NCI-H510A (cell line): ENCODE data around the gene SZRD1.

Source experiments
- DNase-seq: peaks from one replicate; lab custom pipeline; 2025; lab: John Stamatoyannopoulos, UW

SZRD1 gene

DNA sequence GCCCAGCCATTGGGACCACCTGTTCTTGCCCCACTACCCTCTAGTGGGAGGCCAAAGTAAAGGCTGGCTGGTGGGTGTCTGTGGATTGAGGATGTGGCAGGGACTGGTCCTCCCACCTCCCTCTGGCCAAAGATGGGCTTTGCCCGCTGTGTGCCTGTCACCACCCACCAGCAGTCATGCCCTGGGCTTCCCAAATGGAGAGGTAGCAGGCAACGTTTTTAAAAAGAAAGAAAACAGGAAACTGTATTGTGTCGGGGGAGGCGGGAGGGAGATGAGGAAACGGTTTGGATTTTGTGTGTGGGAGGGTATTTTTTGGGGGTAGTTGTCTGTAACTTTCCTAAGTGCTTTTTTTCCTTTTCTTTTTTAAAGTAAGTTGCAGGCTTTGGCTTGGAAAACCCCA is 30.1 kb downstream of the SZRD1 start:
- no peak for DNase-seq

DNA sequence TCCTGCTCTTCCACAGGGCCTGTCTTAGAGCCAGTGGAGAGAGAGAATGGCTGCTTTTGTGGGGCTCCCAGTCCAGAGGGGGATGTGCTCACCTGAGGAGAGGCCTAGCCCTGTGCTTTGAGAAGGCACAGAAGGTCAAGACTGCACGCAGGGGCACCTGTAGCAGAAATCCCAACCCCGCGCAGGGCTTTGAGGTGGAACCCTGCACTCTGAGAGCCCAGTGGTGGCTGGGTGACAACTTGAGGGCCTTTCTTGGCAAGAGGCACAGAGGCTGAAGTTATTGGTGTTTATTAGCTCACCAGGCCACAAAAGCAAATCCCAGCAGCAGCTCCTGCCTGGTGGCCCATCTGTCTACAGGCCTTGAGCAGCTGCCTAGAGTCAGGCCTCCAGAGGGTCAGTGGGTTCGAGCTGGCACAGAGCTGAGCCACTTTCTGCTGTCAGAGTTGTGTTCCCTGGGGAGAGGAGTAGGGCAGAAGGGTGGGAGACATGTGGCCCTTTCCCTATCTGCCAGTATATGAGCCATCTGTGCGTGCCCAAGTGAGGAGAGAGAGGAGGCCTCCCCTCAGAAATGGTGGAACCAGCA is 31.4 kb downstream of the SZRD1 start:
- no peak for DNase-seq

DNA sequence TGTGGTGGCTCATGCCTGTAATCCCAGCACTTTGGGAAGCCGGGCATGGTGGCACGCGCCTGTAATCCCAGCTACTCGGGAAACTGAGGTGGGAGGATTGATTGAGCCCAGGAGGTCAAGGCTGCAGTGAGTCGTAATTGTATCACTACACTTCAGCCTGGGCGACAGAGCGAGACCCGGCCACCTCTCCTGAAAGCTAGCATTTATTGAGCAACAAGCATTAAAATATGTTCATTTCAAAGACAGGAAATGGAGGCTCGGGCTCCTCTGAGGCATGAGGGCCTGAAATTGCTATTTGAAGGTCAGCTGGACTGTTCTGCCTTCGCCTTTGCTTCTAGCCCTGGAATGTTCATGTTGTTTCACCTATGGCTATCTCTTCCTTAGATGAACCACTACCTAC is 35.7 kb downstream of the SZRD1 start:
- DNase-seq: no peak

DNA sequence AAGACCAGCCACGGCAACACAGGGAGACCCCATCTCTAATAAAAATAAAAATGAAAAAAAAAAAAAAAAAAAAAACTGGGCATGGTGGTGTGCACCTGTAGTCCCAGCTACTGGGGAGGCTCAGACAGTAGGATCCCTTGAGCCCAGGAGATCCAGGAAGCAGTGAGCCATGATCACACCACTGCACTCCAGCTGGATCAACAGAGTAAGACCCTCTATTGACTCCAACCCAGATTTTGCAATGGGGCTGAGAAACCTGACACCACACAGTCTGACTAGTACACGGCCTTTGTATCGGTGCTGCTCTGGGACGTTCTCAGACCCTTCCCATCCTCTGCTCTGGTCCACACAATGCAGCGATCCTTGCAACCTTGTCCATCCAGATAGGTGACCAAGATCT is 38.4 kb downstream of the SZRD1 start:
- DNase-seq: no peak

DNA sequence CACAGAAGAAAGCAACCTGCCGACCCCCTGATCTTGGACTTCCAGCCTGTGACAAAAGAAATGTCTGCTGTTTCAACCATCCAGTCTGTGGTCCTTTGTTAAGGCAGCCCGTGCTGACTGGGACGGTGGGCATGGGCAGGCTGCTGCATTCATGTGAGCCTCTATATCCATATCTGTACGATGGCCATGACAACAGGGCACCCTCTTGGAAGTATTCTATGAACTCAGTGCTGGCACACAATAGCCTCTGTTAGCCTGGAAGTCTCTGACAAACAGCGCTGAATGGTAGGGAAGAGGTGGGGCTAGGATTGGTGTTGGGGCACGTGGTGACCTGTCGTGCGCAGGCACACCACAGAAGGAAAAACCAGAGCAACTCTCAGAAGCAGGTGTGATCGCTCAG is 39.8 kb downstream of the SZRD1 start:
- DNase-seq: no peak

DNA sequence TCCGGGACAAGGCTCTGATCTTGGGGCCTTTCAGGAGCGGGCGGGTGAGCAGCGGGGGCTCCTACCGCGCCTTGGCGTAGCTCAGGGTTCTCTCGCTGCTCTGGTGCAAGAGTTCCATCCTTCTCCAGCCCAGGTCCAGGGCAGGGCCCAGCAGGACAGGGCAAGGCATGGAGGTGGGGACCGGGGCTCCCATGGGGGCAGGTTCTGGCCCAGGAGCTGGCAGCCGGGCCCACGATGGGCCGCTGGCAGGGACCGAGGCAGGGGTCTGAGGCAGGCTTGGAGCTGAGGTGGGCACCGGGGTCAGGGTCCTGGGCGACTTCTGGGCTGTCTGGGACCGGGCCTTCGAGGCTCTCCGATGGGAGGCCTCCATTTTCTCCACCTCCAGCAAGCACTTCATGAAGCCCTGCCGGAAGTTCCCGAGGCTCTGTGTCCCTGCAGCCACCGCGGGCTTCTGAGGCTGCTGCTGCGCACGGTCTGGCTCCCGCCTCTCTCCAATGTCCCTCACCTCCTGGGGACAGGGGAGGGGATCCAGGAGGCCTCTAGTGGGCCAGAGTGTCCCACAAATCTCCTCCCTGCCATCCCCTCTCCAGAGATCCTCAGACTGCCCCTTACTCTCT is 42.6 kb downstream of the SZRD1 start:
- DNase-seq: no peak

DNA sequence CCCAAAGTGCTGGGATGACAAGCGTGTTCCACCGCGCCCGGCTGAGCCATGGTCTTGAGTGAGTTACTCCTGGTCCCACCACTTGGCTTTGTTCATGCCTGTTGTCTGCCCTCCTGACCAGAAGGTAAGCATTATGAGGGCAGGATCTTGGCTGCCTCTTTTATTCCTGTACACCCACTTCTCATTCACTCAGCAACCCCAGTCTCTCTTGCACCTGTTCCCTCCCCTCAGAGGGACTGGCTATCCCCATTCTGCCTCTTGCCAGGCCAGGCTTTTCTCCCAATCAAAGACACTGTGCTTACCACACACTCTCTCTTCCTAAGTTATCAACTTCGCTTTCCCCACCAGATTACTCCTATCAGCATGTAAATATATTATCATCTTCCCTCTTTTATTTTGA is 43.8 kb downstream of the SZRD1 start:
- no peak for DNase-seq

DNA sequence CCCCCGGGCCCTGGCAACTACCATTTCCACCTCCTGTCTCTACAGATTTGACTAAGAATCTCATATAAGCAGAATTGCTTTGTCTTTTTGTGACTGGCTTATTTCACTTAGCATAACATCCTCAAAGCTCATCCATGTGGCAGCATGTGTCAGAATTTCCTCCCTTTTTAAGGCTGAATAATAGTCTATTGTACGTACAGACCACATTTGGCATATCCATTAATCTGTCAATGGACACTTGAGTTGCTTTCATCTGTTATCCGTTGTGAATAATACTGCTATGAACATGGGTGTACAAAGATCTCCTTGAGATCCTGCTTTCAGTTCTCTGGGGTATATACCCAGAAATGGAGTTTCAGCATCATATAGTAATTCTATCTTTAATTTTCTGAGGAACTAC is 46.1 kb downstream of the SZRD1 start:
- DNase-seq: no peak

DNA sequence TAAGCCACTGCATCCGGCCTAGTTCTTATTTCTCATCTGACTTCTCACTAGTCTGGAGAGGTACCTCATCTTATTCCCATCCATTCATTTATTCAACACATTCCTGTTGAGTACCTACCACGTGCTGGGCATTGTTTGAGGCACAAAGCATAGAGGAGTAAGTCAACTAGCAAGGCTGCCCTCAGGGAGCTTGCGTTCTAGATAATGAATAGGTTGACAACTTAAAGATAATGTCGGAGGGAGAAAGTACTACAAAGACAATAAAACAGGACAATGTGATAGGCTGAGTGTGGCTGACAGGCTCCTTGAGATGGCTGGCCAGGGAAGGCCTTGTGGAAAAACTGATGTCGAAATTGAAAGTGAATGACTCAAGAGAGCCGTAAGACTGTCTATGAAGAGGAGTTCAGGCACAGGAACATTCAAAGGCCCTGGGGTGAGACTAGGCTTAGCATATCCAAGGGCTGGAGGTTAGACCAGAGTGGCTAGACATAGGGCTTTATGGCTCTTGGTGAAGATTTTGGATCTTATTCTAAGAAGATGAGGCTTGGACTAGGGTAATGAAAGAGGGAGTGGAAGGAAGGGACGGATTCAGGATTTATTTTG is 51.9 kb downstream of the SZRD1 start:
- DNase-seq: no peak

DNA sequence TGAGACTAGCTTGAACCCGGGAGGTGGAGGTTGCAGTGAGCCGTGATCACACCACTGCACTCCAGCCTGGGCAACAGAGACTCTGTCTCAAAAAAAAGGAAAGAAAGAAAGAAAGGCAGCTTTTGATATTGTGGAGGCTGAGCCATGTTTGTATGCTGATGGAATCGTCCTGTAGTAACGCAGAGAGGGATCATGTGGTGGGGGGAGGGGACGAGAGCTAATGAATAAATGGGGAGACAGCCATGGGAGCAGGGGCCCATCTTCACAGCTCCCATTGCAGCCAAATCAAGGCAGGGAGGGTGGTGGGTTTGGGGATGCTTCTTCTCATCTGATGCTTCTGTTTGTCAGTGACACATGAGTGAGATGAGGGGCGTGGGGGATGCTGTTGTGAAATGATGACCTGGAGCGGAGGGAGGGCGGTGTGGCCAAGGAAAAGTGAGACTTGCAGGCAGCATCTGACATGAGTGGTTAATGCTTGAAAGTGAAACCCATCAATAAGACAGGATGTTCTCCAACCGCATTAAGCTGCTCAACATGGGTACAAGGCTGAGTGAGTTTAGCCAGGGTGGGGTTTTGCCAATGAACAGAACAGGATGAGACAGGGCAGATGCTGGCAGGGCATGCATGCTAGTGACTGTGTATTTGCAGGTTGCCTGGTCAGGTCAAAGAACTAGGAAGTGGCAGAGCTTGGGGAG is 53.5 kb downstream of the SZRD1 start:
- DNase-seq: no peak

DNA sequence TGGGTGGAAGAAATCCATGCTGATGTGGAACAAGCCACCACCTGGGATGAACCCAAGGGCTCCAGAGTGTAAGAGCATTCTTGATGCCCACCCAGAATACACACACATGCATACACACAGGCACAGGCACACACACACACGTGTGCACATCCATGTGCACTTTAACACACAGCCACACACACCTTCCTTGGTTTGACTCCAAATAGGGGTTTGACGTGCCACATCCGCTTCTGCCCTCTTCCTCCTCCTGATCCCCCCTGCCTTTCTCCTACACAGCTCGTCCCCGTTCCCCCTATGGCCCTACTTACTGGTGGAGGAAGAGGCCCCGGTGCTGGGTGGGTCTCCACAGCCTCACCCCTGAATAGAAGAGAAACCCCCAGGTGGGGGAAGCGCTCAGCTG is 54.2 kb downstream of the SZRD1 start:
- DNase-seq: no peak

DNA sequence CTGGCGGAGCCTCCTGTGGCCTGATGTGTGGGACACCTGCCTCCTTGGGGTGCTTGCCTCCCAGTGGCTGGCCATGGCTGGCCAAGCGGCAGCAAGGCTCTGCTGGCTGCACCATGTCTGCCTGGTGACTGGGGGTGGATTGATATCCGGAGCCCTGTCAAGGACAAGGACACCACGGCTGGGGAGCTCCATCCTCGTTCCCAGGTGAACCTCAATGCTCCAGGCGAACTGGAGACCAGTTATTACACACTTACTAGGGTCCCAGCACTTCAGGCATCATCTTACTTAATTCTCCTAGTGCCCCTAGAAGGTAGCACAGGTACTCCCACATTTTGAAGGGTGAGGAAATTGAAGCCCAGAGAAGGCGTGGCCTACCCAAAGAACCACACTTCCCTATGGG is 55.0 kb downstream of the SZRD1 start:
- DNase-seq: no peak

DNA sequence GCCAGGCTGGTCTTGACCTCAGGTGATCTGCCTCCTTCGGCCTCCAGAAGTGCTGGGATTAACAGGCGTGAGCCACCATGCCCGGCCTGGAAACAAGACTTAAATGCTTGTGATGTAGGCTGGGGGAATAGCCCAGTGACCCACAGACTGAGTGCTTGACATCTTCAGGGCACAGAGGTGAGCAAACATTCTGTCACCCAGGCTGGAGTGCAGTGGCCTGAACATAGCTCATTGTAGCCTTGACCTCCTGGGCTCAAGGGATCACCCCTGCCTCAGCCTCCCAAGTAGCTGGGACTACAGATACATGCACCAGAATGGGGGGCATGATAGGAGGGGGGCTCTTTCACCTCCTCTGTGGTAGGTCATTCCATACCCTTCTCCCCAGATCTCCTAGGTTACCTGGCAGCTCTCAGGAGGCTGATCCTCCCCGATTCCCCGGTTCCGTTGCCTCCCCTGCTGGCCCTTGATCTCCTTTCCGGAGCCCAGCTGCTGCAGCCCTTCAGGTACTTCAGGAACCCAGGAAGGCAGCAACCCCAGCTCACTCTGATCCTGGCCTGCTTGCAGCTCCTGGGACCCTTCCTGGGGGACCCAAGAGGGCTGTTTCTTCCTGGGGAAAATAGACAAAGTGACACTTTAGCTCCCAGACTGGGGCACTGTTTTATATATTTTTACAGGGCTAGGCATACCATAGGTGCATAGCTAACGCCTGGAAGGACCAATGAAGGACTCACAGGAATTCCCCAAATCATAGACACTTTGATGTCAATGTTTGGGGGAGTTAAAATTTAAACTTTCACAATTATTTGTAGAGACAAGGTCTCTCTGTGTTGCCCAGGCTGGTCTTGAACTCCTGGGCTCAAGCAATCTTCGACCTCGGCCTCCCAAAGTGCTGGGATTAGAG is 58.3 kb downstream of the SZRD1 start:
- DNase-seq: no peak

DNA sequence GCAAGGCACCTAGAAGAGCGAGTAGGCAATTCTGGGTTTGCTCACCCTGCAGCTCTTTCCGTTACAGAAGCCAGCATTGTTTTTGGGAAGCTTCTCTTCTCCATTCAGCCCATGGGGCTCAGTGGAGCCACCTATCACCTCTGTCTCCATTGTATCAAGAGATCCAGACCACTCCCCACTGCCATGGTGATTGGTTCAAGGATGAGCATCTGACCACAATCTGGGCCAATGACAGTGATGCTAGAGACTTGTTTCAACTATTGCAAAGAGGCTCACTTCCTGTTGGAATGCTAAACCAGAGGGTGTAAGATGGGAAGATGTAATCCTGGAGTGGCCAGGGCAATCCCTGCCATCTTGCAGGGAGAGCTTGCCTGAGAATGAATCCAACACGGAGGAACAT is 63.6 kb downstream of the SZRD1 start:
- DNase-seq: peak; percentile 15

DNA sequence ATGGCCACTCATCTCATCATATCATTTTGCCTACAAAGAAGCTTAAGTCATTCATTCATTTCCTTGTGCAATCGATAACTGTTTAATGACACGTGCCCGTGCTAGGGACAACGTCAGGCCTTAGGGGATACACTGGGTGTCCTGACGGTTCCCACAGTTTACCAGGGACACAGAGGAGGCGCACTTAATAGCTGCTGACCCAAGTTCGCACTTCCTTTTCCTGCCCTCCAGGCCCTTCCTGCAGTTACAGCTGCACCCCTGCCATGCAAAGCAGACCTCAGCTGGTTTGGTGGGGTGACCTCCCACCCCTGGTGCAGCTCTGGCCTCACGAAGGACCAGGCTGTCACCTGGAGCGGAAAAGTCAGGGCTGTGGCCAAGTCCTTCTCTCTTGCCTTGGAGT is 66.0 kb downstream of the SZRD1 start:
- no peak for DNase-seq

DNA sequence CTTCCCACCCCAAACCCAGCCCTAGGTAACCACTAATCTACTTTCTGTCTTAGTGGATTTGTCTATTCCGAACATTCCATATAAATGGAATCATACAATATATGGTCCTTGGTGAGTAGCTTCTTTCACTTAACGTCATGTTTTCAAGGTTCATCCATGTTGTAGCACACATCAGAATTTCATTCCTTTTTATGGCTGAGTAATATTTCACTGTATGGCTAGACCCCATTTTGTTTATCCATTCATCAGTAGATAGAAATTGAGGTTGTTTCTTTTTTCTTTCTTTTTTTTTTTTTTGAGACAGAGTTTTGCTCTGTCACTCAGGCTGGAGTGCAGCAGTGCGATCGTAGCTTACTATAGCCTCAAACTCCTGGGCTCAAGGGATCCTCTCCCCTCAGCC is 67.0 kb downstream of the SZRD1 start:
- no peak for DNase-seq

DNA sequence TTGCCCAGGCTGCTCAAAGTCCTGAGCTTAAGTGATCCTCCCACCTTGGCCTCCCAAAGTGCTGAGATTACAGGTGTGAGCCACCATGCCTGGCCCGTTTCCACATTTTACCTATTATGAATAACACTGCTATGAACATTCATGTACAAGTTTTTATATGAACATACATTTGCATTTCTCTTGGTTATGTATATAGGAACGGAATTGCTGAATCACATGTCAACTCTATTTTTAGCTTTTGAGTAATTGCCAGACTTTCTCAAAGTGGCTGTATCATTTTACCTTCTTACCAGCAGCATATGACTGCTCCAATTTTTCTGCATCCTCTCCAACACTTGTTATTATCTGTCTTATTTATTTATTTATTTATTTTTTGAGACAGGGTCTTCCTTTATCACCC is 67.5 kb downstream of the SZRD1 start:
- no peak for DNase-seq

DNA sequence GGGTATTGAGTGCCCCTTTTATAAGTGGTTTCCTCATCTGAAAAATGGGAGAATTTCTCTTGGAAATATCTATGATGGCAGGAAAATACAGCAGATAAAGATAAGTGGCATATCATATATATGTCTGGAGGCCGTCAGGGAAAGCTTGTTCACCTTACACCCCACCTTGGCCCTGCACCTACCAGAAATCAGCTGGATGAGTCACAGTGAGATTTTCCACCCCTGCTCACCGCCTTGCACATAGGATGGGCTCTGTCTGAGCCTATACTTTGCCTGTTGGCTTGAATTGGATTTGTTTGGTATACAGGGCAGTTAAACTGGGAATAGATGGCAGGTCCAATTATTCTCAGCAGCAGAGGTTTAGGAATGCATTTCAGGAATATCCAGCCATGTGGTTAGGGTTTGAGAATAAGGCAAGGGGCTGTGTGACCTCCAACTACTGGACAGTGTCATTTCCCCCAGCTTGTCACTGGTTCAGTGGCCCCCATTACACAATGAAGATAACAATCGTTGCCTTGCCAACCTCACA is 70.0 kb downstream of the SZRD1 start, which contains the start of gene SPATA21:
Gene SPATA21 (minus strand): TSS at position 479 of the 529 bp plus-strand sequence. CDS start 6,053 bp downstream, outside the sequence.
- DNase-seq: no peak

DNA sequence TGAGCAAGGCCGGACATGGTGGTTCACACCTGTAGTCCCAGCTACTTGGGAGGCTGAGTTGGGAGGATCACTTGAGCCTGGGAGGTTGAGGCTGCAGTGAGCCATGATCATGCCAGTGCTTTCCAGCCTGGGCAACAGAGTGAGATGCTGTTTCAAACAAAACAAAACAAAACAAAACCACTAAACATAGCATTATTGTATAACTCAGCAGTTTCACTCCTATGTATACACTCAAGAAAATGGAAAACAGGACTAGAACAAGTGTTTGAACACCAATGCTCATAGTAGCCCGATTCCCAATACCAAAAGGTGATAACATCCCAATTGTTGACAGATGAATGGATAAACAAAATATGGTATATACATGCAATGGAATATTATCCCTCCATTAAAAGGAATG is 71.5 kb downstream of the SZRD1 start:
- DNase-seq: no peak

DNA sequence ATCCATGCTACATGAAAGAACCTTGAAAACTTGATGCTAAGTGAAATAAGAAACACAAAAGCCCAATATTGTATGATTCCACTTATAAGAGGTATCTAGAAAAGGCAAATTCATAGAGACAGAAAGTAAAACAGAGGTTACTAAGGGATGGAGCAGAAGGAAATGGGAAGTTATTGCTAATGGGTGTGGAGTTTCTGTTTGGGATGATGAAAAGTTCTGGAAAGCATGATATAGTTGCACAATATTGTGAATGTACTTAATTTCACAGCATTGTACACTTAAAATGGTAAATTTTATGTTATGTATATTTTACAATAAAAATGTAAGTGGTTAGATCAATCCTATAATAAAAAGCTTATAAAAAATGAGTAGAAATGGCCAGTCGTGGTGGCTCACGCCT is 71.9 kb downstream of the SZRD1 start:
- DNase-seq: no peak

DNA sequence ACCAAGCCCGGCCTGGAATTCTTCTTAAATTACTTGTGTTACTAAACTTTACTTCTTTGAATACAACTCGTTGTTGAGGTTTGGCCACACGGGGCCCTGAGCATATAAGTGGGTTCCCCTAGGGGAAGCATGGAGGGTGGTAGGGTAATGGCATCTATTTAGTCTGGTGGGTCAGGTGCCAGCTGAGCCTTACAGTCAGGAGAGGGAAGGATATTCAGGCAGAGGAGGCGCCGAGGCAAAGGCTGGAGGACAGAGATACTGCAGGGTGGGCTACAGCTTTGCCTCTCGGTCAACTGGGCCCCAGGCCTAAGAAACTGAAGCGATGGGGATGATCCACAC is 73.1 kb downstream of the SZRD1 start:
- peak; percentile 61 for DNase-seq
